K562 (cell line): ENCODE measurements around the gene HUS1. TPM values are rescaled to one million over a fixed set of nuclear protein-coding genes. Genes with fewer than 3 reads are reported as not detected.

Experiments used
- ATAC-seq: fragments of 200-7000 bp; cut with Tn5 transposase; 3 replicates; pipeline ENCODE4 v1.9.1; 2020; ENCODE audit warnings: moderate library complexity
- BruUV-seq: library from RNA; stranded (reverse); fragments of 400-500 nt; replicated peaks from 2 replicates; lab custom pipeline; 2021; lab: Mats Ljungman, UMichigan
- CTCF ChIA-PET: fragments of 300-600 bp; formaldehyde crosslinking; extraction: SDS; loops from one replicate; lab custom pipeline; 2021; ENCODE audit warnings: low intra/inter-chr PET ratio; lab: Yijun Ruan, JAX
- POLR2A ChIA-PET: fragments of 300-600, 350-650 bp; sonication (Branson Sonifier 250); formaldehyde crosslinking; extraction: SDS; loops from one replicate; lab custom pipeline; 2021; ENCODE audit warnings: antibody characterized with exemption, inconsistent platforms; lab: Yijun Ruan, JAX
- DNase-seq, 4 experiments: peaks; one replicate each; pipeline versions ENCODE4 v3.0.0 to v3.0.0-alpha.2; 2011 to 2018; ENCODE audit warnings: low spot score in 3 of 4, mixed read lengths in 3 of 4; ENCODE audit errors: extremely low read depth in 1 of 4
- FAIRE-seq: peaks from 2 replicates; lab custom pipeline; 2011; peaks lifted over from hg19 to GRCh38; lab: Jason Lieb, UNC
- H2AFZ ChIP-seq: 2 replicates; pipeline ENCODE4 v1.6.0; 2011; ENCODE audit warnings: low read depth, low read length, control low read depth, inconsistent platforms
- H3K27ac ChIP-seq: fragments of 200-600 bp; 3 replicates; pipeline ENCODE4 v1.8.0; 2011; ENCODE audit warnings: low read depth, mild to moderate bottlenecking, control low read depth, inconsistent platforms, low read length, moderate library complexity, mixed read lengths; ENCODE audit errors: extremely low read depth
- H3K27me3 ChIP-seq, 2 experiments: fragments of 300-600 bp in 1 of 2; 2 replicates in 1 of 2; 3 replicates in 1 of 2; pipeline versions ENCODE4 v1.6.0 to v1.8.0; 2011; ENCODE audit warnings: inconsistent platforms in 2 of 2, low read length in 2 of 2, mild to moderate bottlenecking in 1 of 2, mixed read lengths in 1 of 2, moderate library complexity in 1 of 2; ENCODE audit not compliant: control insufficient read depth in 2 of 2, insufficient read depth in 2 of 2
- H3K36me3 ChIP-seq: fragments of 300-600 bp; 3 replicates; pipeline ENCODE4 v1.8.0; 2011; ENCODE audit warnings: mild to moderate bottlenecking, low read length, inconsistent platforms; ENCODE audit not compliant: control insufficient read depth, insufficient read depth
- H3K4me1 ChIP-seq, 2 experiments: fragments of 200-600 bp in 1 of 2; replicated peaks in 1 of 2; 2 replicates in 1 of 2; 3 replicates in 1 of 2; pipeline versions ENCODE4 v1.5.1 to v1.8.0; 2011; ENCODE audit warnings: inconsistent platforms in 2 of 2, low read length in 2 of 2, mild to moderate bottlenecking in 1 of 2, mixed read lengths in 1 of 2, moderate library complexity in 1 of 2; ENCODE audit not compliant: control insufficient read depth in 2 of 2, insufficient read depth in 2 of 2
- H3K4me2 ChIP-seq: 2 replicates; pipeline ENCODE4 v1.6.1; 2011; ENCODE audit warnings: low read length, control low read depth, inconsistent platforms, mixed read lengths; ENCODE audit not compliant: insufficient read depth
- H3K4me3 ChIP-seq: fragments of 200-600 bp; sonication (generic), shearing (Covaris generic); 2 replicates; pipeline ENCODE4 v1.5.1; 2016; ENCODE audit warnings: control low read depth, inconsistent platforms
- H3K79me2 ChIP-seq: fragments of 200-600 bp; 3 replicates; pipeline ENCODE4 v1.8.0; 2011; ENCODE audit warnings: low read length, inconsistent platforms; ENCODE audit not compliant: control insufficient read depth, insufficient read depth
- H3K9ac ChIP-seq, 2 experiments: 2 replicates each; pipeline versions ENCODE4 v1.6.0 to v1.6.1; 2011; ENCODE audit warnings: low read depth in 2 of 2, low read length in 2 of 2, control low read depth in 1 of 2, inconsistent platforms in 1 of 2, mild to moderate bottlenecking in 1 of 2, mixed read lengths in 1 of 2; ENCODE audit not compliant: insufficient read depth in 1 of 2
- H3K9me1 ChIP-seq: one replicate; pipeline ENCODE4 v1.6.0; 2011; ENCODE audit warnings: inconsistent platforms, mild to moderate bottlenecking, low read length, moderate library complexity; ENCODE audit not compliant: control insufficient read depth, insufficient read depth
- H3K9me3 ChIP-seq: replicated peaks from 2 replicates; pipeline ENCODE4 v1.5.1; 2011; ENCODE audit warnings: low read depth, low read length, inconsistent platforms; ENCODE audit not compliant: control insufficient read depth, insufficient read depth
- H4K20me1 ChIP-seq: replicated peaks from 2 replicates; pipeline ENCODE4 v1.6.1; 2011; ENCODE audit warnings: low read length, inconsistent platforms, mixed read lengths; ENCODE audit not compliant: control insufficient read depth, insufficient read depth
- ATF3 ChIP-seq, 2 experiments: fragments of 450-650 bp in 1 of 2; sonication (generic) in 1 of 2; formaldehyde crosslinking in 1 of 2; IDR thresholded peaks in 1 of 2; conservative IDR thresholded peaks in 1 of 2; 2 replicates each; pipeline versions ENCODE4 v1.6.1 to v1.8.1; 2016 to 2023; ENCODE audit warnings: mild to moderate bottlenecking in 2 of 2, moderate library complexity in 2 of 2, inconsistent platforms in 1 of 2, missing genetic modification reagents in 1 of 2
- CTCF ChIP-seq, 3 experiments: IDR thresholded peaks in 2 of 3; conservative IDR thresholded peaks in 1 of 3; 2 replicates each; pipeline ENCODE4 v1.5.1; 2011 to 2012; ENCODE audit warnings: low read length in 3 of 3, mild to moderate bottlenecking in 3 of 3, control low read depth in 2 of 3, improper control_type of control experiment in 1 of 3, inconsistent platforms in 1 of 3, low read depth in 1 of 3, mixed read lengths in 1 of 3, moderate library complexity in 1 of 3; ENCODE audit not compliant: insufficient read depth in 2 of 3
- HDAC8 ChIP-seq: fragments of 450-650 bp; IDR thresholded peaks from 2 replicates; pipeline ENCODE4 v1.6.1; 2016; ENCODE audit warnings: mild to moderate bottlenecking, missing genetic modification characterization, moderate library complexity, missing compliant biosample characterization
- HINFP ChIP-seq: fragments of 450-650 bp; conservative IDR thresholded peaks from 2 replicates; pipeline ENCODE4 v1.6.1; 2016; ENCODE audit warnings: missing genetic modification characterization, low read depth, mild to moderate bottlenecking, control low read depth, missing compliant biosample characterization
- NFATC3 ChIP-seq: fragments of 450-650 bp; IDR thresholded peaks from 2 replicates; pipeline ENCODE4 v1.6.1; 2017; ENCODE audit warnings: mild to moderate bottlenecking
- RBM25 ChIP-seq: fragments of 200-400 bp; formaldehyde crosslinking; IDR thresholded peaks from 2 replicates; pipeline ENCODE4 v1.6.1; 2018; ENCODE audit warnings: low read length, low read depth, moderate library complexity; ENCODE audit not compliant: severe bottlenecking
- ZBTB12 ChIP-seq: fragments of 250-450 bp; sonication (Bioruptor Pico); IDR thresholded peaks from 2 replicates; pipeline ENCODE4 v1.4.0; 2020
- ZNF184 ChIP-seq: sonication (generic); formaldehyde crosslinking; IDR thresholded peaks from 2 replicates; pipeline ENCODE4 v1.5.0; 2020; ENCODE audit warnings: missing genetic modification reagents
- ZNF395 ChIP-seq: fragments of 200-800 bp; sonication (Bioruptor generic); IDR thresholded peaks from 2 replicates; pipeline ENCODE4 v1.6.1; 2017; ENCODE audit warnings: missing genetic modification characterization, missing compliant biosample characterization
- ZNF655 ChIP-seq: fragments of 250-450 bp; sonication (Bioruptor Pico); IDR thresholded peaks from 2 replicates; pipeline ENCODE4 v1.5.0; 2021
- ZNF695 ChIP-seq: fragments of 450-650 bp; formaldehyde crosslinking; IDR thresholded peaks from 2 replicates; pipeline ENCODE4 v1.4.0; 2020; ENCODE audit warnings: mild to moderate bottlenecking, moderate library complexity
- ZNF764 ChIP-seq: fragments of 250-450 bp; sonication (Bioruptor Pico); IDR thresholded peaks from 2 replicates; pipeline ENCODE4 v1.4.0; 2020; ENCODE audit warnings: low read depth, mild to moderate bottlenecking, moderate library complexity
- WGBS: fragments of 100-300 bp; shearing (Covaris generic); methylation state at CpG from one replicate; pipeline ENCODE4 v1.1.6; 2016; ENCODE audit warnings: low coverage, mixed read lengths; ENCODE audit not compliant: insufficient coverage; ENCODE audit errors: missing lambda C conversion rate; 5-methylcytosine and 5-hydroxymethylcytosine counted together
- in situ Hi-C: fragments of 300-500 bp; cut with MboI; formaldehyde crosslinking; loops from 4 replicates; pipeline ENCODE4 v1.15.0; 2018; ENCODE audit warnings: inconsistent platforms, mixed read lengths
- intact Hi-C: fragments of 100-400 bp; cut with micrococcal nuclease; formaldehyde crosslinking; loops from 2 replicates; pipeline ENCODE4 v1.14.2; 2022
- polyA plus RNA-seq, 8 experiments: library from polyadenylated mRNA; depleted of rRNA in 4 of 8; stranded (reverse) in 5 of 8; unstranded in 3 of 8; fragments of >200 nt; fragmentation: Nextera tagmentation in 2 of 8; fragmentation: Illumina TruSeq in 1 of 8; extraction: Ambion mirVana in 2 of 8; extraction: Trizol in 1 of 8; gene quantifications; 2 replicates each; pipeline versions ENCODE4 v1.2.1 to v1.2.3, GENCODE V29; 2011 to 2014; ENCODE audit warnings: inconsistent platforms in 1 of 8, missing spikeins in 1 of 8
- total RNA-seq, 7 experiments: library from RNA; depleted of rRNA in 6 of 7; stranded (reverse); fragments of >200 nt in 6 of 7; fragmentation: Illumina TruSeq in 2 of 7; extraction: Trizol in 2 of 7; gene quantifications; 2 replicates each; pipeline versions ENCODE4 v1.2.1 to v1.2.3, GENCODE V29; 2011 to 2021; ENCODE audit warnings: low replicate concordance in 1 of 7

HUS1 gene
- total and polyA plus RNA-seq, 9 of the 15 experiments (the other 6 are each of a cell fraction or from before 2014, with no cell fraction given) = 11.5 to 27.0 (median 16.5) TPM

- Histone ChIP-seq H3K79me2 (no peaks in the 10 kb centered on the region), H3K9ac (no peak overlapping the region), H4K20me1 (no peaks in the 10 kb centered on the region), H3K9me3 (no peaks in the 10 kb centered on the region), H3K9me1 (no peaks in the 10 kb centered on the region), H3K36me3 (no peaks in the 10 kb centered on the region), H3K27me3 (peaks cover 14 to 52% of the 10 kb centered on the region in 2 experiments; a peak in 4 of 5 replicates), H3K4me1 (no peaks in the 10 kb centered on the region; a peak in 1 of 5 replicates), H3K4me3 (no peak overlapping the region), H3K4me2 (no peak overlapping the region), H3K27ac (no peak overlapping the region), H2AFZ (no peak overlapping the region)
- no TSS peak for BruUV-seq
- FAIRE-seq = no peak
- intact Hi-C loops (no loop called here), in situ Hi-C loops (no loop called here)
- ChIA-PET POLR2A (interaction anchor here (1.1 kb wide), 1 partner anchor 10 kb away, joined by 4 read pairs; no protein-coding TSS in a partner anchor), CTCF (no interaction called here)
- WGBS = 0% methylated on average over 11 of the region's 11 CpGs
- DNase-seq = no peak
- no peak for ATAC-seq
- TF ChIP-seq ZNF764 (CRISPR knock-in tag) = no peak
- TF ChIP-seq HINFP (tag) = no peak
- no peak for TF ChIP-seq CTCF (IDR thresholded peaks at IDR 0.05 in 2 of 3, conservative IDR thresholded peaks at IDR 0.05 in 1 of 3; ENCODE audit: insufficient read depth in 2 of 3, low read depth in 1 of 3, low read length in 3 of 3)
- no peak for TF ChIP-seq RBM25
- no peak for TF ChIP-seq ZNF695 (CRISPR knock-in tag)
- TF ChIP-seq ATF3 (IDR thresholded peaks at IDR 0.05) = no peak
- TF ChIP-seq ATF3 (CRISPR knock-in tag; conservative IDR thresholded peaks at IDR 0.05) = no peak
- TF ChIP-seq ZNF395 = no peak
- TF ChIP-seq HDAC8 (tag) = no peak
- no peak for TF ChIP-seq ZBTB12 (CRISPR knock-in tag)
- TF ChIP-seq NFATC3 = no peak
- no peak for TF ChIP-seq ZNF655
- no peak for TF ChIP-seq ZNF184 (CRISPR knock-in tag)
These were observed 46.9 kb downstream of the HUS1 start for GRCh38 chr7:47932466-47933037.
